Endometrial microvascular endothelial cells (primary cell): Measurements from ENCODE around the gene LRRTM4. TPM values are rescaled to one million over a fixed set of nuclear protein-coding genes. Genes with fewer than 3 reads are reported as not detected.
"Not testable (repeated sequence)": the region's sequence is repeated elsewhere in the genome, so short reads cannot be mapped to it uniquely, and the experiment has no call there.

Source experiments
- in situ Hi-C: cut with HindIII; loops from 2 replicates; pipeline ENCODE4 v1.10.0; 2017; ENCODE audit warnings: low sequenced_read_pairs, low pct_unique_long_range_greater_than_20kb; ENCODE audit errors: inconsistent ontology term
- total RNA-seq: library from RNA; depleted of rRNA; stranded (reverse); fragments of >200 nt; gene quantifications from one replicate; pipeline ENCODE4 v1.2.3, GENCODE V29; 2015; ENCODE audit errors: inconsistent ontology term

Gene LRRTM4
- total RNA-seq, 1 donor from 2014 or later, result not detected

DNA sequence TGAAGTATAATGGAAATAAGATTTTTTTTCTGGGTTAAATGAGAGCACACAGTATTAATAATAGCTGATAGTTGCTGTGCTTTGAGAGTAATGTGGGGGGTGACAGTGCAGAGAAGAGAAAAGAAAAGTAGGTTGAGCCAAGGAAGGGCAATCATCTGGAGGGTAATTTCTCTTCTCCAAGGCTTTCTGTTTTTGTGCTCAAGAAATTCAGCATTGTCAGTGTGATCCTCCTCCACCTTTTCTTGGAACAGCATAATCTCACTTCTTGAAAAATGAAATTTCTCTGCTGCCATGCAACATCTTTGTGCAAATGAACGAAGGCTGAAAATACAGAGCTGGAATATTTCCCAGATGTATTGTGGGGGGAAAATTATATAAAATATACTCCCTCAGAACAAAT is 673.1 kb downstream of the LRRTM4 start:
- in situ Hi-C loops, result no loop called here

DNA sequence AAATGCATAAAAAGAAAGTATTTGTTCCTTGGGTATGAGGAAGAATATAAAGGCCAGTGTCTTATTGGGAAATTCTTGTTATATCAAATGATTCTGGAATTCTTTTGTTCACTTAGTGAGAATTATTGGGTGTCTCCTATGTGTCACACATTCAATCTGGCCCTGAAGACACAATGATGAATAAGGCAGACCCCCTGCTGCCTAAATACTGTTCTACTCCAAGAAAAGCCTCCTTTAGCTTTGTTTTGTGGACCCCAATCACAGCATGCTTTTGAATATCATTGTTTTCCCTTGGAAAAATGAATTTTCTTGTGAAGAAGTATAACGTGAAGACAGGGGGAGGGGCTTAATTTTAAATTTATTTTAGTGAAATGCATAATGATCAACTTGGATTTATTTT is 682.4 kb downstream of the LRRTM4 start:
- in situ Hi-C loops, result no loop called here

DNA sequence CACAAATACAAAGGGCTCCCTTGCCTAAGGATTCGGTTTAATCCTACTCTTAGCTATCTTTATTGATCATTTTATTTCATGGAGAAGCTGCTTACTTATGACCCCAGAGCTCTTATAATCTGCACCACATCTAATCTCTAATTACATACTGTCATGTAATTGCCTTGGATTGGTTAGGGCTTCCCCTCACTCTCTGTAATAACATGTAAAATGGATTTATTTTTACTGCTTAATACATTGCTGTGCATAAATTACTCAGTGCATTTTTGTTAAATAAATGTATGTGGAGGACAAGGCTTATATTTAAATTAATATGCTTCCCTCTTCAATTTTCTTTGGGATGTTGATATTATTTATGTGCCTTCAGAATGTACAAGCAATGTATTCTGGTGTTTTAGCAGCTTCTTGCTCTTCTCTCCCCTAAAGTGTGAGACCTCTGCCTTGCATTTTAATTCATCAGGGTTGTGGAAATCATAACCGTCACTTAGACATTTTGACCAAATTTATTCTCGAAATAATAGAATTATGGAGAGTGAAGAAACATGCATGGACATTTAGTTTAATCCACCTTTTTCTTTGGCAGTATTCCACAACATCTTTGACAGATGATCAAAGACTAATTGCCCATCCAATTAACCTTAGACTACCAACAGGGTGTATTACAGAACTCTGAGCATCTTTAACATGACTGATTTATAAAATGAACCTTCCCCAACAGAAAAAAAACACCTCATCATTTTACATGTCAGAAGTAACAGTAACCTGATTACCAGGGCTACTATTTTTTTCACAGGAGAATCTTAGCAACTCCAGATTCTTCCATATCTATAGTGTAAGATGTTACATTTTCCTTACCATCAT is 692.6 kb downstream of the LRRTM4 start:
- in situ Hi-C loops, result no loop called here

DNA sequence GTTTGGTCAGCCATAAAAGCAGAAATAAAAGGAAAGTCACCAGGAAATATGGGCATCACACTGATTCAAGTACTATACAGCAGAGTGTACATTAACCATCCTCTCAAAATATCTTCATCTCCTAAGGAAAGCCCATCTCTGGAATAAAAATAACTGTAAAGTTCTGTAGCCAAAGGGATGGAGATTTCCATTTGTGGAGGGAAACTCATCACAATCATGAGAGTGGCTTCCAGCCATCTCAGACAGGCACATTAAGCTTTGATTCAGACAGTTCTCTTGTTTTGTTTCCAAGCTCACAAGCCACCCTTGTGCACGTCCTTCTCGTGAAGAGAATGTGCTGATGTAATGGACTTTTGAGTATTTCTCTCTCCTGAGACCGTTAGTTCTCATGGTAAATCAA is 695.5 kb downstream of the LRRTM4 start:
- in situ Hi-C loops, result no loop called here

GRCh38 chr2:76825140-76825970 is 696.8 kb downstream of the LRRTM4 start:
- in situ Hi-C loops, result no loop called here

DNA sequence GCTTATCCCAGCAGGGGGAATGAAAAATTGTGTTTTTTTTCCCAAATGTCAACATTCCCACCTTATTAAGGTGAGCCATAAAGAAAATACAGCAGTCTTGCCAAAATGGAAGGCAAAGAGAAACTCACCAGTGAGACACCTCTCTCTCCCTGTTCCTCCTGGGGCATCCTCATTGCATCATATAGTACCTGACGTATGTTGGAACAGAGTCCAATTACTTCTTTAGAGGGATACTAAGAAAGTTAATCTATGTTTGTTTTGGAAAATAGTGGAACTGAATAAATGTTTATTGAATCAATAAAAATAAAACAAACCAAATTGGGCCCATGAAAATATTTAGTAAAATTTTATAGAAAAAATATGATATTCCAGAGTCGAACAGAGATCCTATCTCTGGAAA is 700.4 kb downstream of the LRRTM4 start:
- in situ Hi-C loops, result no loop called here

GRCh38 chr2:76813084-76813483 is 709.1 kb downstream of the LRRTM4 start:
- in situ Hi-C loops, result no loop called here

DNA sequence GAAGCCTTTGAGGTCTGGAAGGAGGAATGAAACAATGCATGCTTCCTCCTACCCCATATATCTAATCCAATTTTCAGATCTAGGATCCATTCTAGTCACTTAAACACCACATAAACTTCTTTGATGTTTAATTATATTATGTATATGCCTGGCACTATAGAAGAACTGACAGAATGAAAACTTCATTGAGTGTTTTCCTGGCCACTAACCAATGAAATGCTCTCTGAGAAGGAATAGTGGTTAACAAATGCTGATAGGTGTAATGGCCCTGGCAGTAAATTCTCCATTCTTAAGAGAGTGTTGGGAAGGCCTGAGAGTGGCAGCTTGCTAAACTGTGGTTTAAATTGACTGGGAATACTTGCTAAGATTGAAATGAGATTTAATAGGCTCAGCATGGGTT is 710.0 kb downstream of the LRRTM4 start:
- in situ Hi-C loops, result no loop called here

GRCh38 chr2:76809136-76809535 is 713.0 kb downstream of the LRRTM4 start:
- in situ Hi-C loops, result no loop called here

- in situ Hi-C loops, result no loop called here
Observed at GRCh38 chr2:76808732-76809131, 713.4 kb downstream of the LRRTM4 start.

DNA sequence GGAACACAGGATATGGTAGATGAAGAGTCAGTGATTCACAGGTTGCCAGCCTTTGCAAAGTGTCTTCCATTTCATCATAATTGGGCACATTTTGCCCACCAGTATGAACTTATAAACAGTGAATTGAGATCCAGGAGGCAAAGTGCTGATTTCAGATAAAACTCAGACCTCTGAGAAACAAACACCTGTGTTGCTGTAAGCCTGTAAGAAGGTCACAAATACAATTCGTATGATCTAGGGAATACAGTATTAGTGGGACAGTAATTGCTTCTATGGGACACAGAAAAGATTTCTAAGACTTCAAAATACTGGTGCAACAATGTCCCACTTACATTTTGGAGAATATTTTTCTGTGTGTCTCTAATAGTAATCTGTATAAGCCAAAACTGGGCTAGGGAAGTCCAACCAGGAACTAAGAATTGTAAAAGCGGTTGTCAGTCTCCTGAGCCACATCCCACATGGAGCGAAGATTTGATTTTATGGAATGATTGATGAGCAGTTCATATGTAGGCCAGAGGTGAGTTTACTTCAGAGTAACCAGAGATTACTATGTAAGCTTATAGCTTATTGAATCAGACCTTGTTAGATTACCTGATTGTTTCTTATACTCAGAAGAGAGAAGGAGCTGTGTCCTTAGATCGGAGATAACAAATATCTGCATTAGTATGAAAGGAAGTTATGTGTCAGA is 728.4 kb downstream of the LRRTM4 start:
- in situ Hi-C loops, result no loop called here

DNA sequence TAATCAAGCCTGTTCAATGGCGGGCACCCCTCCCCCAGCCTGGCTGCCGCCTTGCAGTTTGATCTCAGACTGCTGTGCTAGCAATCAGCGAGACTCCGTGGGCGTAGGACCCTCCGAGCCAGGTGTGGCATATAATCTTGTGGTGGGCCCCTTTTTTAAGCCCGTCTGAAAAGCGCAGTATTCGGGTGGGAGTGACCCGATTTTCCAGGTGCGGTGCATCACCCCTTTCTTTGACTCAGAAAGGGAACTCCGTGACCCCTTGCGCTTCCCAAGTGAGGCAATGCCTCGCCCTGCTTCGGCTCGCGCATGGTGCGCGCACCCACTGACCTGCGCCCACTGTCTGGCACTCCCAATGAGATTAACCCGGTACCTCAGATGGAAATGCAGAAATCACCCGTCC is 740.9 kb downstream of the LRRTM4 start:
- in situ Hi-C loops, result not testable (repeated sequence)

DNA sequence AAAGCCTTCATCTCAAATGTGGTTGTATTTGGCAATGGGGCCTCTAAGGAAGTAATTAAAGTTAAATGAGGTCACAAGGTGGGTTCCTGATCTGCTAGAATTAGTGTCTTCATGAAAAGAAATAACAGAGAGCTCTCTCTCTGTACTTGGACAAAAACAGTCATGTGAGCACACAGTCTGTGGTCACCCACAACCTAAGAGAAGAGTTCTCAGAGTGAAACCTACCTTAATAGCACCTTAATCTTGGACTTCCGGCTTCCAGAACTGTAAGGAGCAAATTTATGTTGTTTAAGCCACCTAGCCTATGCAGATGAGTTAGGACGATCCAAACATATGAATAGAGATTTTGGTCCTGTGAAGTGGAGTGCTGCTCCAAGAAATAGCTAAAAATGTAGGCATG is 758.9 kb downstream of the LRRTM4 start:
- in situ Hi-C loops, result no loop called here

- in situ Hi-C loops, result no loop called here
Observed at GRCh38 chr2:76760367-76760704, 761.8 kb downstream of the LRRTM4 start.

GRCh38 chr2:76759634-76760366 is 762.4 kb downstream of the LRRTM4 start:
- in situ Hi-C loops, result no loop called here

GRCh38 chr2:76752506-76752905 is 769.7 kb downstream of the LRRTM4 start:
- in situ Hi-C loops, result no loop called here

DNA sequence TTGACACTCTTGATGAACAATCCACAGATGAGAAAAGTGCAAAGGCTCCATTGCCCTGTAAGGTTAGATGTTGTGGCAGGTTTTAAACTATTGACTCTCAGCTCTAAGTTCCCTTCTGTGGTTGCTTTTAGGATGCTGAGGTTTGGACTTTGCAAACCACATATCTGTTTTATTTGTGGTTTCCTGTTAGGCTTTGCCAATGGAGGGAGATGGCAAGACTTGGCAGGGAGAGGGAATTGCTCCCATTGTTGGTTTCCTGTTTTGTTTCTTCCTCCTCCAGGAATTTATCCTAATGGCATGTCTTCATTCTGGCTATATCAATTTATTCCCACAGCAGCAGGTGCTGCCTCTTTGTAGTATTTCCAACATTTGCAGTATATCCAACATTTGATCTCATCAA is 772.3 kb downstream of the LRRTM4 start:
- in situ Hi-C loops, result no loop called here

GRCh38 chr2:76748581-76749296 is 773.4 kb downstream of the LRRTM4 start:
- in situ Hi-C loops, result no loop called here
